Parathyroid adenoma (tissue), 2 donors: ENCODE results near the gene SMG1.
A peak's percentile ranks its signal among the peaks of the same experiment; 100 is the strongest.
"Not testable (repeated sequence)": the region's sequence is repeated elsewhere in the genome, so short reads cannot be mapped to it uniquely, and the experiment has no call there.

Source experiments
- H2AFZ ChIP-seq: fragments of 300-600 bp; sonication (generic); one replicate; pipeline ENCODE4 v1.7.0; 2017; ENCODE audit warnings: antibody characterized with exemption, mild to moderate bottlenecking
- H3K27ac ChIP-seq: fragments of 300-600 bp; sonication (generic); one replicate; pipeline ENCODE4 v1.7.0; 2017
- H3K27me3 ChIP-seq: fragments of 300-600 bp; sonication (generic); one replicate; pipeline ENCODE4 v1.7.0; 2017; ENCODE audit warnings: low read length; ENCODE audit not compliant: control insufficient read depth, insufficient read depth
- H3K36me3 ChIP-seq: fragments of 300-600 bp; sonication (generic); one replicate; pipeline ENCODE4 v1.7.0; 2017; ENCODE audit warnings: low read length; ENCODE audit not compliant: control insufficient read depth, insufficient read depth
- H3K4me1 ChIP-seq: fragments of 300-600 bp; sonication (generic); one replicate; pipeline ENCODE4 v1.7.0; 2017; ENCODE audit warnings: control low read depth
- H3K4me2 ChIP-seq: fragments of 300-600 bp; sonication (generic); one replicate; pipeline ENCODE4 v1.7.0; 2017; ENCODE audit warnings: low read length
- H3K4me3 ChIP-seq: fragments of 300-600 bp; sonication (generic); one replicate; pipeline ENCODE4 v1.7.0; 2017; ENCODE audit warnings: low read depth, low read length
- H3K79me2 ChIP-seq: fragments of 300-600 bp; sonication (generic); one replicate; pipeline ENCODE4 v1.7.0; 2017; ENCODE audit warnings: control low read depth
- H3K9ac ChIP-seq: fragments of 300-600 bp; sonication (generic); one replicate; pipeline ENCODE4 v1.7.0; 2017; ENCODE audit warnings: mild to moderate bottlenecking
- H3K9me3 ChIP-seq: fragments of 300-600 bp; sonication (generic); one replicate; pipeline ENCODE4 v1.7.0; 2017; ENCODE audit warnings: low read length; ENCODE audit not compliant: control insufficient read depth
- CTCF ChIP-seq: fragments of 300-600 bp; sonication (generic); IDR thresholded peaks from one replicate; pipeline ENCODE4 v1.7.0; 2017; ENCODE audit warnings: antibody characterized with exemption, mild to moderate bottlenecking
- donor health status: primary hyperparathyroidism.

The SMG1 gene

GRCh38 chr16:18772171-18772570, 154.0 kb downstream of the SMG1 start:
- H3K9me3 ChIP-seq, H3K4me3 ChIP-seq, H2AFZ ChIP-seq, H3K27ac ChIP-seq, H3K9ac ChIP-seq, H3K27me3 ChIP-seq, H3K4me2 ChIP-seq, H3K36me3 ChIP-seq, H3K79me2 ChIP-seq, H3K4me1 ChIP-seq: not testable (repeated sequence)

GRCh38 chr16:18770336-18770962, 155.8 kb downstream of the SMG1 start:
- H3K36me3 ChIP-seq, H3K79me2 ChIP-seq, H3K4me3 ChIP-seq, H3K4me1 ChIP-seq, H3K4me2 ChIP-seq, H3K9me3 ChIP-seq, H3K9ac ChIP-seq, H3K27me3 ChIP-seq, H2AFZ ChIP-seq, H3K27ac ChIP-seq: not testable (repeated sequence)

- H3K4me2 ChIP-seq, H3K27ac ChIP-seq, H2AFZ ChIP-seq, H3K27me3 ChIP-seq, H3K9me3 ChIP-seq, H3K4me1 ChIP-seq, H3K36me3 ChIP-seq, H3K79me2 ChIP-seq, H3K9ac ChIP-seq, H3K4me3 ChIP-seq: not testable (repeated sequence)
Observed at GRCh38 chr16:18767217-18767616, 159.0 kb downstream of the SMG1 start.

GRCh38 chr16:18762713-18763112, 163.5 kb downstream of the SMG1 start:
- not testable (repeated sequence) for H3K9me3 ChIP-seq, H3K9ac ChIP-seq, H3K4me3 ChIP-seq, H3K36me3 ChIP-seq, H2AFZ ChIP-seq, H3K4me2 ChIP-seq, H3K27me3 ChIP-seq, H3K4me1 ChIP-seq, H3K79me2 ChIP-seq
- H3K27ac ChIP-seq = peak overlapping the region; percentile 64

- peak; percentile 60 for TF ChIP-seq CTCF
- not testable (repeated sequence) for H3K27me3 ChIP-seq, H3K79me2 ChIP-seq, H3K4me2 ChIP-seq, H3K9ac ChIP-seq, H3K4me3 ChIP-seq, H3K4me1 ChIP-seq, H3K9me3 ChIP-seq, H3K36me3 ChIP-seq
- H3K27ac ChIP-seq = peak overlapping the region; percentile 32
- peak overlapping the region; percentile 46 for H2AFZ ChIP-seq
Observed at GRCh38 chr16:18759598-18760520, 166.3 kb downstream of the SMG1 start.

GRCh38 chr16:18757960-18758660, 168.1 kb downstream of the SMG1 start:
- H3K4me1 ChIP-seq, H3K9me3 ChIP-seq, H3K36me3 ChIP-seq, H3K79me2 ChIP-seq, H3K9ac ChIP-seq, H3K4me3 ChIP-seq, H3K27ac ChIP-seq, H3K27me3 ChIP-seq, H2AFZ ChIP-seq, H3K4me2 ChIP-seq: not testable (repeated sequence)

- H2AFZ ChIP-seq = peak overlapping the region; percentile 42
- not testable (repeated sequence) for H3K27me3 ChIP-seq, H3K36me3 ChIP-seq, H3K4me2 ChIP-seq, H3K27ac ChIP-seq, H3K79me2 ChIP-seq, H3K4me1 ChIP-seq, H3K9me3 ChIP-seq, H3K9ac ChIP-seq, H3K4me3 ChIP-seq
Observed at GRCh38 chr16:18756639-18757038, 169.6 kb downstream of the SMG1 start.
